Trophoblast cell (in vitro differentiated cells and primary cell): ENCODE results near the gene DOCK2.

Experiments used
- DNase-seq, 2 donors: peaks; one replicate each; pipeline ENCODE4 v3.0.0-alpha.2; 2016
- H2AFZ ChIP-seq: 2 replicates; pipeline ENCODE4 v1.6.1; 2013; ENCODE audit warnings: low read length, moderate library complexity, mild to moderate bottlenecking; ENCODE audit not compliant: insufficient read depth, poor library complexity
- H2AK5ac ChIP-seq: 2 replicates; pipeline ENCODE4 v1.6.1; 2013; ENCODE audit warnings: mild to moderate bottlenecking, low read length
- H2BK120ac ChIP-seq: 2 replicates; pipeline ENCODE4 v1.6.1; 2013; ENCODE audit warnings: low read length, mild to moderate bottlenecking, moderate library complexity; ENCODE audit not compliant: insufficient read depth, poor library complexity
- H2BK12ac ChIP-seq: 2 replicates; pipeline ENCODE4 v1.6.1; 2013; ENCODE audit warnings: mild to moderate bottlenecking, low read length, moderate library complexity
- H2BK5ac ChIP-seq: 2 replicates; pipeline ENCODE4 v1.6.1; 2013; ENCODE audit warnings: low read length, low read depth, moderate library complexity, mild to moderate bottlenecking; ENCODE audit not compliant: poor library complexity
- H3K14ac ChIP-seq: 2 replicates; pipeline ENCODE4 v1.6.1; 2013; ENCODE audit warnings: mild to moderate bottlenecking, low read length
- H3K18ac ChIP-seq: 2 replicates; pipeline ENCODE4 v1.6.1; 2013; ENCODE audit warnings: mild to moderate bottlenecking, low read length
- H3K23ac ChIP-seq: 2 replicates; pipeline ENCODE4 v1.6.1; 2013; ENCODE audit warnings: low read length
- H3K27ac ChIP-seq: 2 replicates; pipeline ENCODE4 v1.5.1; 2013; ENCODE audit warnings: low read depth, mild to moderate bottlenecking, inconsistent platforms, low read length, moderate library complexity
- H3K27me3 ChIP-seq: 2 replicates; pipeline ENCODE4 v1.6.1; 2013; ENCODE audit warnings: inconsistent platforms, mild to moderate bottlenecking, low read length, moderate library complexity; ENCODE audit not compliant: insufficient read depth
- H3K36me3 ChIP-seq, 2 experiments: 1 replicate in 1 of 2; 2 replicates in 1 of 2; pipeline ENCODE4 v1.6.1; 2013; ENCODE audit warnings: low read length in 2 of 2, mild to moderate bottlenecking in 2 of 2, moderate library complexity in 1 of 2; ENCODE audit not compliant: insufficient read depth in 2 of 2, control insufficient read depth in 1 of 2
- H3K4ac ChIP-seq: 2 replicates; pipeline ENCODE4 v1.6.1; 2013; ENCODE audit warnings: low read depth, mild to moderate bottlenecking, low read length, moderate library complexity
- H3K4me1 ChIP-seq, 2 experiments: 1 replicate in 1 of 2; 2 replicates in 1 of 2; pipeline ENCODE4 v1.6.1; 2013; ENCODE audit warnings: low read length in 2 of 2, mild to moderate bottlenecking in 2 of 2, moderate library complexity in 1 of 2; ENCODE audit not compliant: insufficient read depth in 2 of 2, control insufficient read depth in 1 of 2
- H3K4me2 ChIP-seq: 2 replicates; pipeline ENCODE4 v1.6.1; 2013; ENCODE audit warnings: inconsistent platforms, mild to moderate bottlenecking, low read length, moderate library complexity
- H3K4me3 ChIP-seq: 2 replicates; pipeline ENCODE4 v1.5.1; 2013; ENCODE audit warnings: mild to moderate bottlenecking, low read depth, low read length, inconsistent platforms
- H3K79me1 ChIP-seq: one replicate; pipeline ENCODE4 v1.6.1; 2013; ENCODE audit warnings: low read length
- H3K79me2 ChIP-seq: 2 replicates; pipeline ENCODE4 v1.6.1; 2013; ENCODE audit warnings: low read length, mild to moderate bottlenecking; ENCODE audit not compliant: control insufficient read depth, insufficient read depth, poor library complexity
- H3K9ac ChIP-seq: 2 replicates; pipeline ENCODE4 v1.6.1; 2013; ENCODE audit warnings: mild to moderate bottlenecking, low read length
- H3K9me3 ChIP-seq: 2 replicates; pipeline ENCODE4 v1.6.1; 2013; ENCODE audit warnings: low read depth, mild to moderate bottlenecking, control low read depth, inconsistent platforms, low read length; ENCODE audit not compliant: insufficient read depth
- H4K12ac ChIP-seq: 2 replicates; pipeline ENCODE4 v1.6.1; 2013; ENCODE audit warnings: low read depth, mild to moderate bottlenecking, low read length, moderate library complexity
- H4K8ac ChIP-seq: 2 replicates; pipeline ENCODE4 v1.6.1; 2013; ENCODE audit warnings: low read depth, mild to moderate bottlenecking, low read length, moderate library complexity
- H4K91ac ChIP-seq: one replicate; pipeline ENCODE4 v1.6.1; 2013; ENCODE audit warnings: low read depth, mild to moderate bottlenecking, low read length, moderate library complexity
- WGBS: extraction: QIAGEN DNeasy Blood & Tissue Kit; methylation state at CpG from one replicate; pipeline ENCODE4 v1.1.7; 2013; ENCODE audit warnings: missing lambda C conversion rate; ENCODE audit not compliant: insufficient read length, insufficient coverage; ENCODE audit errors: extremely low coverage; 5-methylcytosine and 5-hydroxymethylcytosine counted together

DOCK2 gene

DNA sequence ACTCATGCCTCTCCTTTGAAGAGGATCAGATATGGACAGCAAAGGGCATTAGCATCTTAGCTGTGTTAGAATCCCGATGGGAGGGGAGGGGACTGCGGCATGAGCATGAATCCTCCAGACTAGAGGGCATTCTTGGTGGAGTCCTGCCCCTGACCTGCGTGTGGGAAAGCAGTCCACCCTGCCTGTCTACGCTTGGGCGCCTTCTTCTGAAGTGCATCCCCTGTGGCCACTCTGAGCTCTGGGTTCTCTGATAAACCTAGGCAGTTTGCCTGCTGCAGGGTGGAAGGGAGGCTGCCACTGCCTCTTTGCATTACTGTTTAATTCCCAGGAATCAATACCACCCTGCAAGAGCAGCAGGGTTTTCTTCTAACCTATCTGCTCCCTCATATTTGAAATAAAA is 173.9 kb downstream of the DOCK2 start:
- Histone ChIP-seq H3K9ac (no peak overlapping the region), H3K14ac (no peak overlapping the region), H3K27me3 (no peaks in the 10 kb centered on the region), H4K12ac (no peak overlapping the region), H2BK120ac (no peak overlapping the region), H3K4ac (no peak overlapping the region), H3K4me3 (no peak overlapping the region), H3K4me2 (no peak overlapping the region), H4K8ac (no peak overlapping the region), H3K4me1 (no peaks in the 10 kb centered on the region), H3K18ac (no peak overlapping the region), H2AK5ac (no peak overlapping the region), H2BK5ac (no peak overlapping the region), H3K79me2 (no peaks in the 10 kb centered on the region), H4K91ac (no peak overlapping the region), H2AFZ (no peak overlapping the region), H3K79me1 (no peaks in the 10 kb centered on the region), H2BK12ac (no peak overlapping the region), H3K27ac (no peak overlapping the region), H3K23ac (no peak overlapping the region), H3K36me3 (no peaks in the 10 kb centered on the region), H3K9me3 (no peaks in the 10 kb centered on the region)
- no CpG with 5 or more reads among the region's 5 CpGs for WGBS
- no peak for DNase-seq

DNA sequence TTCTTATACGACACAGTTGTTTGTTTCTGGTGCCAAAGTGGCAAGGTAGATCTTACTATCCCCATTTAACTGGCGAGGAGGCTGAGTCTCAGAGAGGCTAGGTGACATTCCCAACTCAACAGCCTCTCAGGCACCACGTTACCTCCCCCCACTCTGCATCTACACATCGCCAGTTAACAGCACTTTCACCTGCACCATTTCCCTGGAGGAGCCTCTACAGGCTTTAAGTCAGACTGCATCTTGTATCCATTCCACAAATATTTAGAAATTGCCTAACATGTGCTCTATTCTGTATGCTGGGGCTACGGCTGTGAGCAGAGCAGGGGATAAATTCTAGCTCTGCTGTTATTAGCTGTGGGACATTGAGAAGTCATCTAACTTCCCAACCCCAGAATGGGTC is 174.6 kb downstream of the DOCK2 start:
- H3K27me3 ChIP-seq, result no peaks in the 10 kb centered on the region
- no peak overlapping the region for H3K4ac ChIP-seq
- no peak overlapping the region for H2BK120ac ChIP-seq
- no peak overlapping the region for H3K23ac ChIP-seq
- H4K8ac ChIP-seq, result no peak overlapping the region
- no peak overlapping the region for H2BK5ac ChIP-seq
- no peaks in the 10 kb centered on the region for H3K79me2 ChIP-seq
- H3K36me3 ChIP-seq, result no peaks in the 10 kb centered on the region
- peak in 1 of 2 donors; percentile 55 for DNase-seq
- H2AFZ ChIP-seq, result no peak overlapping the region
- no peak overlapping the region for H3K27ac ChIP-seq
- H2BK12ac ChIP-seq, result no peak overlapping the region
- no peaks in the 10 kb centered on the region for H3K9me3 ChIP-seq
- no peaks in the 10 kb centered on the region for H3K79me1 ChIP-seq
- H3K18ac ChIP-seq, result no peak overlapping the region
- H4K91ac ChIP-seq, result no peak overlapping the region
- H3K4me2 ChIP-seq, result no peak overlapping the region
- no peak overlapping the region for H3K9ac ChIP-seq
- no peaks in the 10 kb centered on the region for H3K4me1 ChIP-seq
- WGBS, result no CpG with 5 or more reads among the region's 5 CpGs
- H3K4me3 ChIP-seq, result no peak overlapping the region
- no peak overlapping the region for H4K12ac ChIP-seq
- no peak overlapping the region for H3K14ac ChIP-seq
- no peak overlapping the region for H2AK5ac ChIP-seq

DNA sequence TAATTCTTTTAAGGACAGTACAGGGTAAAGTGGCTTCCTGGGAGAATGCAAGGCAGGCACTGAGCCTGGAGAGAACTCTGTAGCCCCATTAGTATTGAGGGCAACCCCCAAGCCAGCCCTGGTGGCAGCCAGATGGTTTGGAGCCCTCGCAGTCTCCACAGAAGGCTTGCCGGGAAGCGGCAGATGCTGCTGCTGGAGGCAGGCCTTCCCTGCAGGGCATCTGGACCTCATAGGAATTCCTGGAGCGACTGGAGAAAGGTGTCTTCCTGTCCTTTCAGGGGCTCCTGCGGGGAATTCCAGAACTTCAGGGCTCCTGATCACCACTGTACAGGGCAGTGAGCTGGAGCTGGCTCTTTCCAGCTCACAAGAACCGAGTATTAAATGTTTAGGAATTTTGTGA is 175.7 kb downstream of the DOCK2 start:
- Histone ChIP-seq H3K9ac (no peak overlapping the region), H3K27me3 (no peaks in the 10 kb centered on the region), H3K4ac (no peak overlapping the region), H2AFZ (no peak overlapping the region), H3K18ac (no peak overlapping the region), H3K14ac (no peak overlapping the region), H2BK120ac (no peak overlapping the region), H3K79me2 (no peaks in the 10 kb centered on the region), H3K4me3 (no peak overlapping the region), H3K4me2 (no peak overlapping the region), H2BK12ac (no peak overlapping the region), H3K36me3 (no peaks in the 10 kb centered on the region), H4K91ac (no peak overlapping the region), H3K4me1 (no peaks in the 10 kb centered on the region), H3K9me3 (no peaks in the 10 kb centered on the region), H2AK5ac (no peak overlapping the region), H3K79me1 (no peaks in the 10 kb centered on the region), H4K12ac (no peak overlapping the region), H3K27ac (no peak overlapping the region), H2BK5ac (no peak overlapping the region), H4K8ac (no peak overlapping the region), H3K23ac (no peak overlapping the region)
- no CpG with 5 or more reads among the region's 6 CpGs for WGBS
- DNase-seq, result no peak

DNA sequence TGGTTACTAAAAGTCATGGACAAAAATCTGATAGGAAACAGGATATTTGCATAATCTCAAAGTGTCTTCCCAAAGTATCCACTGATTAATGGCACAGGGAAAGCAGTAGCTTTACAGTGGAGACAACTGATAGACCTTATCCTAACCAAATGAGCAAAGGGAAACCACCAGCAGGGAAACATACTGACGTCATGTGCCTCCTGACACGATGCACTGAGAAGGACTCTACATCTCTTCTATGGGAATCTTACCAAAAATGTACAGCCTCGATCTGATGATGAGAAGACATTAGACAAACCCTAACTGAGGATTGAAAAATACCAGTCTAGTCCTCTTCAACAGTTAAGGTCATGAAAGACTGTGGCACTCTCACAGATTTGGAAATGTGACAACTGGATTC is 177.0 kb downstream of the DOCK2 start:
- Histone ChIP-seq H3K79me2 (no peaks in the 10 kb centered on the region), H2BK120ac (no peak overlapping the region), H4K12ac (no peak overlapping the region), H3K18ac (no peak overlapping the region), H3K9me3 (no peaks in the 10 kb centered on the region), H3K4me1 (no peaks in the 10 kb centered on the region), H3K4me2 (no peak overlapping the region), H2BK5ac (no peak overlapping the region), H2AFZ (no peak overlapping the region), H4K8ac (no peak overlapping the region), H3K4ac (no peak overlapping the region), H2BK12ac (no peak overlapping the region), H2AK5ac (no peak overlapping the region), H3K27me3 (no peaks in the 10 kb centered on the region), H4K91ac (no peak overlapping the region), H3K79me1 (no peaks in the 10 kb centered on the region), H3K36me3 (no peaks in the 10 kb centered on the region), H3K4me3 (no peak overlapping the region), H3K14ac (no peak overlapping the region), H3K9ac (no peak overlapping the region), H3K23ac (no peak overlapping the region), H3K27ac (no peak overlapping the region)
- peak in 1 of 2 donors; percentile 29 for DNase-seq
- WGBS, result no CpG with 5 or more reads among the region's 3 CpGs
